Heart left ventricle (tissue), 16 donors: Measurements from ENCODE around the gene ZC3H18. TPM values are rescaled to one million over a fixed set of nuclear protein-coding genes. Genes with fewer than 3 reads are reported as not detected.

Source experiments
- ATAC-seq, 4 donors: fragments of 200-7000 bp; cut with Tn5 transposase; one replicate each; pipeline ENCODE4 v1.9.1; 2020 to 2022; ENCODE audit warnings: moderate library complexity in 4 of 4, mild to moderate bottlenecking in 3 of 4, moderate number of reproducible peaks in 1 of 4
- DNase-seq, 5 donors: peaks; one replicate each; pipeline ENCODE4 v3.0.0-alpha.2; 2020
- H3K27ac ChIP-seq, 12 donors: fragments of 200-600 bp; sonication (generic) in 4 of 12; one replicate each; pipeline versions ENCODE4 v1.5.0 to v1.8.0; 2016 to 2022; ENCODE audit warnings: mild to moderate bottlenecking in 2 of 12
- H3K27me3 ChIP-seq, 9 donors: fragments of 200-600 bp; sonication (generic) in 2 of 9; one replicate each; pipeline versions ENCODE4 v1.5.1 to v1.8.0; 2016 to 2022; ENCODE audit warnings: mild to moderate bottlenecking in 3 of 9
- H3K36me3 ChIP-seq, 9 donors: fragments of 200-600 bp; sonication (generic) in 2 of 9; one replicate each; pipeline versions ENCODE4 v1.5.0 to v1.8.0; 2018 to 2022; ENCODE audit warnings: mild to moderate bottlenecking in 2 of 9
- H3K4me1 ChIP-seq, 12 donors: fragments of 200-600 bp; sonication (generic) in 4 of 12; one replicate each; pipeline versions ENCODE4 v1.5.0 to v1.8.0; 2016 to 2022; ENCODE audit warnings: mild to moderate bottlenecking in 3 of 12
- H3K4me3 ChIP-seq, 12 donors: fragments of 200-600 bp; sonication (generic) in 4 of 12; one replicate each; pipeline versions ENCODE4 v1.5.0 to v1.8.0; 2017 to 2022; ENCODE audit warnings: mild to moderate bottlenecking in 9 of 12, moderate library complexity in 4 of 12
- H3K9me3 ChIP-seq, 12 donors: fragments of 200-600 bp; sonication (generic) in 4 of 12; one replicate each; pipeline versions ENCODE4 v1.5.0 to v1.8.0; 2016 to 2022; ENCODE audit warnings: mild to moderate bottlenecking in 1 of 12
- POLR2A ChIP-seq, 2 donors: fragments of 450-650 bp; IDR thresholded peaks; one replicate each; pipeline ENCODE4 v1.6.1; 2017; ENCODE audit warnings: antibody characterized with exemption in 2 of 2, mild to moderate bottlenecking in 2 of 2, moderate library complexity in 2 of 2
- WGBS, 4 donors: extraction: QIAGEN DNeasy Blood & Tissue Kit in 2 of 4; methylation state at CpG; one replicate each; pipeline versions ENCODE4 v1.1.5 to v1.1.7; 2013 to 2018; 5-methylcytosine and 5-hydroxymethylcytosine counted together
- intact Hi-C, 10 donors: fragments of 100-400 bp; cut with DNase I; formaldehyde crosslinking; loops; one replicate each; pipeline versions ENCODE4 v1.11.1 to v1.14.2; 2022
- polyA plus RNA-seq, 2 donors: library from polyadenylated mRNA; stranded (reverse); fragments of 200-250 nt; gene quantifications; one replicate each; pipeline ENCODE4 v1.2.3, GENCODE V29; 2013
- total RNA-seq, 9 donors: library from RNA; depleted of rRNA in 2 of 9; stranded (reverse); fragments of >200 nt in 2 of 9; fragmentation: NEBNext Ultra II Directional in 3 of 9; extraction: Animal tissue kit (Norgen Biotek cat#: 25700) in 3 of 9; gene quantifications; one replicate each; pipeline versions ENCODE4 v1.1.0 to v1.2.4, GENCODE V29; 2016 to 2023
- TF ChIP-seq, protein P1 (sequence below), 12 donors: fragments of 200-600 bp; sonication (generic) in 4 of 12; IDR thresholded peaks; one replicate each; pipeline versions ENCODE4 v1.5.0 to v1.8.0; 2018 to 2022; ENCODE audit warnings: antibody characterized with exemption in 12 of 12, mild to moderate bottlenecking in 5 of 12
- donor health status: ischemic (EF 13 %, LVEDD 7.1; RV severe dilation, severe dysfunction).
- donor health status: healthy with polysubstance abuse.
- donor health status: DM: no; HTN: yes; CAD: no.
- donor health status: DM: no; HTN: no; CAD: no.
- donor health status: ischemic (EF 25% LVEDD 6.9; RV normal size, moderate dysfunction).
- donor health status: ischemic (EF 25% LVEDD 5.7; RV mildly dilated, moderate dysfunction).
- donor health status: healthy.
- donor health status: DM: yes; HTN: yes; CAD: no.
- donor health status: ischemic (EF 35%, LVEDD 5.7; RV mildly dilated, moderate dysfunction).
- donor health status: nonischemic (EF 11% LVEDD 7.7; RV severe dilation, severe dysfunction).
- donor health status: DM: yes; HTN: yes; CAD: no.
- donor health status: PGD.
- donor health status: ischemic (EF 29% LVEDD 5.4; RV normal size, mild dysfunction).
- donor health status: nonischemic (EF 23%, LVEDD 6.1; RV moderate dilation, normal function).

ZC3H18 gene
- total and polyA plus RNA-seq, 11 donors, result 8.4 to 28.4 (median 21.9) TPM

DNA sequence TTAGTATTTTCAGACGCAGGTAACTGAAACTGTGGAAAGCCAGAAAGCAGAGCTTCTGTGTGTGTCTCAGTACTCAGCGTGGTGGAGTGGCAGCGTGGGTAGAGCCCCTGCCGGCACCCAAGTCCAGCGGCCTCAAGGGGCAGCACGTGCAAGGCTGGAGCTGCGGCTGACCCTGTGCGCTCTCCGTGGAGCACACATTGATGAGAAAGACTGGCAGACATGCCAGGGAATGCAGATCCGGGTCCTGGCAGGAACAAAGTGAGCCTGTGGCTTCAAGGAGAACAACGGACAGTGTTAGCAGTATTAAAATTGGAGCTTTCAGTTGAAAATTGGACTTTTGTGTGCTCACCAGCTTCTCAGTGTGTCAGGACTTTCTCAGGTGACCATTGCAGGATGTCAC is 23.3 kb downstream of the ZC3H18 start:
- Histone ChIP-seq H3K36me3 (peaks cover 0 to 46% (median 33%) of the 10 kb centered on the region in 9 donors), H3K9me3 (no peaks in the 10 kb centered on the region), H3K4me1 (peaks cover 0 to 60% (median 19%) of the 10 kb centered on the region in 12 donors), H3K4me3 (no peak overlapping the region), H3K27ac (peak overlapping the region in 5 of 12 donors; percentile 3 to 25 (median 14)), H3K27me3 (no peaks in the 10 kb centered on the region)
- TF ChIP-seq, protein P1, sequence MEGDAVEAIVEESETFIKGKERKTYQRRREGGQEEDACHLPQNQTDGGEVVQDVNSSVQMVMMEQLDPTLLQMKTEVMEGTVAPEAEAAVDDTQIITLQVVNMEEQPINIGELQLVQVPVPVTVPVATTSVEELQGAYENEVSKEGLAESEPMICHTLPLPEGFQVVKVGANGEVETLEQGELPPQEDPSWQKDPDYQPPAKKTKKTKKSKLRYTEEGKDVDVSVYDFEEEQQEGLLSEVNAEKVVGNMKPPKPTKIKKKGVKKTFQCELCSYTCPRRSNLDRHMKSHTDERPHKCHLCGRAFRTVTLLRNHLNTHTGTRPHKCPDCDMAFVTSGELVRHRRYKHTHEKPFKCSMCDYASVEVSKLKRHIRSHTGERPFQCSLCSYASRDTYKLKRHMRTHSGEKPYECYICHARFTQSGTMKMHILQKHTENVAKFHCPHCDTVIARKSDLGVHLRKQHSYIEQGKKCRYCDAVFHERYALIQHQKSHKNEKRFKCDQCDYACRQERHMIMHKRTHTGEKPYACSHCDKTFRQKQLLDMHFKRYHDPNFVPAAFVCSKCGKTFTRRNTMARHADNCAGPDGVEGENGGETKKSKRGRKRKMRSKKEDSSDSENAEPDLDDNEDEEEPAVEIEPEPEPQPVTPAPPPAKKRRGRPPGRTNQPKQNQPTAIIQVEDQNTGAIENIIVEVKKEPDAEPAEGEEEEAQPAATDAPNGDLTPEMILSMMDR (IDR thresholded peaks at IDR 0.05), result peak in 8 of 12 donors; percentile 13 to 46 (median 22)
- no peak for TF ChIP-seq POLR2A (IDR thresholded peaks at IDR 0.05)
- DNase-seq (peak in 3 of 5 donors; percentile 37 to 60 (median 45)), ATAC-seq (peak; percentile 70 to 85 (median 76))
- WGBS, 4 donors, result 61 to 78% (median 71%) methylated on average over 11 of the region's 11 CpGs
- intact Hi-C loops, result loop anchor here in 3 of 10 donors (5.0 to 10.0 kb wide), 2 partner anchors 104 to 111 kb away; partner anchors contain the start of genes CTU2 (in 2 of the 3) and RNF166 (in 2 of the 3)

DNA sequence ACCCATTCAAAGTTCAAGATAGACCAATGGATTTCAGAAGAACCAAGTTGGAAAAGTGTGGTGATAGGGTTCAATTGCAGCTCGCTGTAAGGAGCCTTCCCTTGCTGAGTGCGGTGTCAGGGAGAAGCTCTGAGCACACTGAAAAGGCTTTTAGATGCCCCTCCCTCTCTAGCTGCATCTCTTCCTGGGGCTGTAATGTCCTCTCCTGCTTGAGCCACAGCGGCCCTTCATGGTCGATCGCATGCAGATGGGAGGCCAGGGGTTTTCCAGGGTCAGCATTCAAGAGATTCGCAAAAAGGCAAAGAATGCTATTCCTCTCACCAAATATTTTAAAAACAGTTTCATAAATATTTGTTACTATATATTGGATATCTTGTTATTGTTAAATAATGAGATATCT is 23.7 kb downstream of the ZC3H18 start:
- 83 to 95% (median 88%) methylated on average over 6 of the region's 6 CpGs for whole genome bisulfite sequencing, 4 donors
- DNase-seq (peak in 1 of 5 donors; percentile 9), ATAC-seq (no peak)
- peaks cover 0 to 45% (median 33%) of the 10 kb centered on the region in 9 donors for H3K36me3 ChIP-seq
- H3K9me3 ChIP-seq, result no peaks in the 10 kb centered on the region
- peaks cover 0 to 64% (median 23%) of the 10 kb centered on the region in 12 donors for H3K4me1 ChIP-seq
- TF ChIP-seq POLR2A (IDR thresholded peaks at IDR 0.05), result no peak
- TF ChIP-seq, protein P1 (IDR thresholded peaks at IDR 0.05), result no peak
- intact Hi-C loops, result loop anchor here in 3 of 10 donors (5.0 to 10.0 kb wide), 2 partner anchors 103 to 111 kb away; partner anchors contain the start of genes CTU2 (in 2 of the 3) and RNF166 (in 2 of the 3)
- no peaks in the 10 kb centered on the region for H3K27me3 ChIP-seq
- H3K4me3 ChIP-seq, result no peak overlapping the region
- peak overlapping the region in 5 of 12 donors; percentile 3 to 25 (median 14) for H3K27ac ChIP-seq

DNA sequence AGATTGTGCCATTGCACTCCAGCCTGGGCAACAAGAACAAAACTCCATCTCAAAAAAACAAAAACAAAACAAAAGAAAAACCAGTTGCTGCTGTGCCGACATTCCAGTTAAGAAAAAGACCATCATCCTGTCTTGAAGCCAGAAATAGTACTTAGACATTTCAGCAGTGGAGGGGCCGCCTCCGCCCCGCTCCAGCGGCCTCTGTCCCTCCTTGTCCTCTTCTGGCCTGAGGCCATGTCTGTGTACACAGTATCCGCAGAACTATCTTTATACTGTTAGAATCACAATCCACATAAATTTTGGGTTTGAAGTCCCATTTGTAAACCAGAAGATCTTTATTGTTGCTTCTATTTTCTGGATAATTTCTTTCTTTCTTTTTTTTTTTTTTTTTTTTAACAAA is 24.9 kb downstream of the ZC3H18 start:
- ATAC-seq, result no peak

DNA sequence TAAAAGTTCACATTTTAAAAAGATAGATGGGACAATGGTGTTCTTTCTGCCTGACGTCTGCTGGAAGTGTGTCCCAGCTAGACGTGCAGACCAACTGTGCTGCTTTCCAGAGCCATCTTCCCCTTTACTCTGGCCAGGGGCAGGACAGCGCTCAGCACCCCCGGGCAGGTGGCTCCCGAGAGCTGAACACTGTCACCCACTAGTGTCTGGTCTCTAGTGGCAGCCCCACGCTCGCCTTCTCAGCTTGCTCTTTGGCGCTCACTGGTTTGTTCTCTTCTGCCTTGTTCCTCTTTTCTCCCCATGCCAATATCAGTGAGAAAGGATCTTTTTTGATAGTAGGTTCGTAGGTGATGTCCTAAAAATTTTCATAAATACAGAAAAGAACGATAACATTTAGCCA is 25.7 kb downstream of the ZC3H18 start:
- intact Hi-C loops, result loop anchor here in 3 of 10 donors (5.0 to 10.0 kb wide), 2 partner anchors 56 to 109 kb away; partner anchors contain the start of genes CTU2 (in 2 of the 3), RNF166 (in 2 of the 3) and CYBA (in 1 of the 3)
- 91 to 95% (median 92%) methylated on average over 10 of the region's 10 CpGs for WGBS, 4 donors
- peak overlapping the region in 3 of 12 donors; percentile 47 to 73 (median 51) for H3K27ac ChIP-seq
- peak in 1 of 5 donors; percentile 3 for DNase-seq
- no peak overlapping the region for H3K4me3 ChIP-seq
- no peak for ATAC-seq
- H3K4me1 ChIP-seq, result peaks cover 0 to 83% (median 37%) of the 10 kb centered on the region in 12 donors
- TF ChIP-seq, protein P1 (IDR thresholded peaks at IDR 0.05), result no peak
- TF ChIP-seq POLR2A (IDR thresholded peaks at IDR 0.05), result no peak
- no peaks in the 10 kb centered on the region for H3K9me3 ChIP-seq
- H3K27me3 ChIP-seq, result no peaks in the 10 kb centered on the region
- H3K36me3 ChIP-seq, result peaks cover 0 to 46% (median 33%) of the 10 kb centered on the region in 9 donors

More for the DNA sequence above, 24.9 kb downstream of the ZC3H18 start:
- Histone ChIP-seq H3K9me3 (no peaks in the 10 kb centered on the region), H3K4me1 (peaks cover 0 to 75% (median 31%) of the 10 kb centered on the region in 12 donors), H3K4me3 (no peak overlapping the region), H3K27me3 (no peaks in the 10 kb centered on the region), H3K27ac (peak overlapping the region in 9 of 12 donors; percentile 8 to 51 (median 36)), H3K36me3 (peaks cover 0 to 45% (median 33%) of the 10 kb centered on the region in 9 donors)
- peak in 4 of 5 donors; percentile 34 to 48 (median 40) for DNase-seq
- TF ChIP-seq, protein P1 (IDR thresholded peaks at IDR 0.05), result no peak
- TF ChIP-seq POLR2A (IDR thresholded peaks at IDR 0.05), result no peak
- intact Hi-C loops, result loop anchor here in 3 of 10 donors (5.0 to 10.0 kb wide), 2 partner anchors 57 to 110 kb away; partner anchors contain the start of genes CTU2 (in 2 of the 3), RNF166 (in 2 of the 3) and CYBA (in 1 of the 3)
- 8 to 30% (median 20%) methylated on average over 6 of the region's 6 CpGs for WGBS, 4 donors
